Activated gamma-delta T cell (primary cell): ENCODE data around the gene ENO2.
"Not testable (repeated sequence)": the region's sequence is repeated elsewhere in the genome, so short reads cannot be mapped to it uniquely, and the experiment has no call there.

Experiments used
- DNase-seq: peaks from one replicate; lab custom pipeline; 2025; lab: John Stamatoyannopoulos, UW

ENO2 gene

GRCh38 chr12:6886206-6886999, 28.0 kb upstream of the ENO2 start:
- not testable (repeated sequence) for DNase-seq

DNA sequence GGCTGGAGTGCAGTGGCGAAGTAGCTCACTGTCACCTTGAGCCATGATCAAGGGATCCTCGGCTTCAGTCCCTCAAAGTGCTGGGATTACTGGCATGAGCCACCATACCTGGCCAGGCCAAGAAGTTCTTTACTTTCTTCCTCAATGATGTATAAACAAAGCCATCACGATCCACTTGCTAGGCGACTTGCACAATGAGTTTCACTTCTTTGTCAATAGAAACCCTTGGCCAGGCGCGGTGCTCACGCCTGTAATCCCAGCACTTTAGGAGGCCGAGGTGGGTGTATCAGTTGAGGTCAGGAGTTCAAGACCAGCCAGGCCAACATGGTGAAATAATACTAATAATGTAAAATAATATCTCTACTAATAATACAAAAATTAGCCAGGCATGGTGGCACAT, 26.9 kb upstream of the ENO2 start:
- no peak for DNase-seq

- no peak for DNase-seq
These were observed 26.0 kb upstream of the ENO2 start for GRCh38 chr12:6888360-6888759.

- DNase-seq: not testable (repeated sequence)
These were observed 25.6 kb upstream of the ENO2 start for GRCh38 chr12:6888794-6889193.

DNA sequence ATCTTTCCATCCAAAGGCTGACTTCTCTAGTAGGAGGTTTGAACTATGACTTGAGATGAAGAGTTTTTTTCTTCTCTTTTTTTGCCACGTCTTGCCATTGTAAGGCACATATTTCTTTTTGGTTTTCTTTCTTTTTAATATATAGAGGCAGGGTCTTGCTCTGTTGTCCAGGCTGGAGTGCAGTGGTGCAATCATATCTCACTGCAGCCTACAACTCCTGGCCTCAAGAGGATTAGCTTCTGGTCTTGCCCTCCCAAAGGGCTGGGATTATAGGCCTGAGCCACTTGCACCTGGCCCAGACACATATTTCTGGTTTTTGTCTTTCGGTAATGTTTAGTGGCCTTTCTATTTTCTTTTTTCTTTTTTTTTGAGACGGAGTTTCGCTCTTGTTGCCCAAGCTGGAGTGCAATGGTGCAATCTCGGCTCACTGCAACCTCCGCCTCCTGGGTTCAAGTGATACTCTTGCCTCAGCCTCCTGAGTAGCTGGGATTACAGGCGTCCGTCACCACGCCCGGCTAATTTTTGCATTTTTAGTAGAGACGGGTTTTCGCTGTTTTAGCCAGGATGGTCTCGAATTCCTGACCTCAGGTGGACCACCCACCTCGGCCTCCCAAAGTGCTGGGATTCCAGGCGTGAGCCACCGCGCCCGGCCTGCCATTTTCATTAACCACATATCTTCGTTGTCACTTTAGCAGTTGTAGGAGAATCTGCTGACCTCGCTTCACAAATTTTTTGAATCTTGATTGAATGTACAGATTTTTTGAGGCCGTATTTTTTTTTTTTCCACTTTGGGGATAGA, 24.4 kb upstream of the ENO2 start:
- DNase-seq: not testable (repeated sequence)

DNA sequence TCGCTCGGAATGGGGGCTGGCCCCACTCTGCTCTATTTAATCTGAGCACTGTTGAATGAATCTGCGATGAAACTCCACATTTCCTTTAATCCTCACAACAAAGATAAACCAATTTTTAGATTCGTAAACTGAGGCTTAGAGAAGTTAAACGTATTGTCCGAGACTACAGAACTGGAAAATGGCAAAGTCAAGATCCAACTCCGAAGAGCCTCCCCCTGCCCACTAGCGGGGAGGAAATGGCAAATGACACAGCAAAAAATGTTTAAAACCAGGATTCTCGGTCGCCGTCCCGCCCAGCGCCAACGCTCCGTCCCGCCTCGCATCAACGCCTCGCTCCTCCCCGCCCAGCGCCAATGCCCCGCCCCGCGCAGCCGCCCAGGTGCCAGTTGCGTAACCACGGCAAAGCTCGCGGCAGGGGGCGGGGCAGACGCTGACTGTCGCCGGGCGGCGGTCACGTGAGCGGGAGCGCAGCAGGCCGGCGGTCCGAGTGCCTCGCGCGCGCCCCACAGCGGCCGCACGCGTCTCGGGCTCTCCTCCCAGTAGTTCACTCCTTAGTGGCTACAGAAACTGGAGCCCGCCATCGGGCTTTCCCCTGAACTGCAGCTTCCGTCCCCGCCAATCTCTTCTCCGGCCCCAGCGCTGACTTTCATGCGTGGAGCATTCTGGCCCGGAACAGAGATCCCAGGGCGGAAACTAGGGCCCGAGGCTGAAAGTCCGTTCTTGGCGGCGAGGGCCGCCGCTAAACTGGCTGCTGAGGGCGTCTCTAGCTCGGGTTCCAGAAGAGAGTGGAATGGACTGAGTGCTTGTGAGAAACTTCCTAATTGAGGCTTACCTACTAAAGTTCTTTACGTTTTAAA, 23.4 kb upstream of the ENO2 start:
- DNase-seq: peak; percentile 99

- DNase-seq: no peak
These were observed 22.8 kb upstream of the ENO2 start for GRCh38 chr12:6891646-6892001.

- DNase-seq: not testable (repeated sequence)
These were observed 21.7 kb upstream of the ENO2 start for GRCh38 chr12:6892683-6893082.

- no peak for DNase-seq
These were observed 20.1 kb upstream of the ENO2 start for GRCh38 chr12:6894321-6894720.

- DNase-seq: no peak
These were observed 17.4 kb upstream of the ENO2 start for GRCh38 chr12:6896846-6897435.

- DNase-seq: no peak
These were observed 15.0 kb upstream of the ENO2 start for GRCh38 chr12:6899427-6899826.

DNA sequence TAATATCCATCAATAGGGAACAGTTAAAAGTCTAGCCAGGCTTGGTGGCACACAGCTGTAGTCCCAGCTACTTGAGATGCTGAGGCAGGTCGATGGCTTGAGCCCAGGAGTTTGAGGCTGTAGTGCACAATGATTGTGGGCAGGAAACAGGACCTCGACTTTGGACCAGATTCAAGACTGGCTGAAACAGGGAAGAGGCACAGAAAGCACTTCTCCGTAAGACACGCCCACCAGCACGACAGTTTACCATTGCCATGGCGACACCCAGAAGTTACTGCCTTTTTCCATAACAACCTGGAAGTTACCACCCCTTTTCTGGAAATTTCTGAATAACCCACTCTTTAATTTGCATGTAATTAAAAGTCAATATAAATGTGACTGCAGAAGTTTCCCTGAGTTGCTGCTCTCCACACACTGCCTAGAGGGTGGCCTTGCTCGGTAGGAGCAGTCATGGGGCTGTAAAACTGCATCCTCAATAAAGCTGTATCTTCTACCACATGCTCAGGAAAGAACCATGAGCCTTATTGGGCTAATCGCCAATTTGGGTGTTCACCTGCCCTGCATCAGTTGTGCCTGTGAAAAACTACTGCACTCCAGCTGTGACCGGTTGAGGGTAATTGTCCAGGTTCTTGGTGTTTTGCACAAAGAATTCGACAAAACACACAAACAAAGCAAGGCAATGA, 14.4 kb upstream of the ENO2 start:
- no peak for DNase-seq

GRCh38 chr12:6902448-6902847, 11.9 kb upstream of the ENO2 start:
- no peak for DNase-seq

DNA sequence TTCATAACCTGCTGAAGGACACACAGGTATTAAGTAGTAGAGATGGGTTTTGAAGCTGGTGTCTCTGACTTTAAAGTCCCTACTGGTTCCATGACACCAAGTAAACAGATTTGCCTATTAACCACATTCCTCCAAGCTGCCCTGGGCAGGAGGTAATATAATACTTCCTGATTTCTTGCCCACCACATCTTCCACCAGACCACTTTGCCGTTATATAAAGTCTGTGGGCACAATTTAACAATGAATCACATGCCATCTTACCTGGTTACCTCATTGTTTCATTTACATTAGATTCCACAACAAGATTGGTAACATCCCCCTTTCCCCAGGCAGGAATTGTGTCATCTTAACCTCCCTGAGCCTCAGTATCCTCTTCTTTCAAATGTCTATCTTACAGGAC, 10.7 kb upstream of the ENO2 start:
- DNase-seq: no peak

DNA sequence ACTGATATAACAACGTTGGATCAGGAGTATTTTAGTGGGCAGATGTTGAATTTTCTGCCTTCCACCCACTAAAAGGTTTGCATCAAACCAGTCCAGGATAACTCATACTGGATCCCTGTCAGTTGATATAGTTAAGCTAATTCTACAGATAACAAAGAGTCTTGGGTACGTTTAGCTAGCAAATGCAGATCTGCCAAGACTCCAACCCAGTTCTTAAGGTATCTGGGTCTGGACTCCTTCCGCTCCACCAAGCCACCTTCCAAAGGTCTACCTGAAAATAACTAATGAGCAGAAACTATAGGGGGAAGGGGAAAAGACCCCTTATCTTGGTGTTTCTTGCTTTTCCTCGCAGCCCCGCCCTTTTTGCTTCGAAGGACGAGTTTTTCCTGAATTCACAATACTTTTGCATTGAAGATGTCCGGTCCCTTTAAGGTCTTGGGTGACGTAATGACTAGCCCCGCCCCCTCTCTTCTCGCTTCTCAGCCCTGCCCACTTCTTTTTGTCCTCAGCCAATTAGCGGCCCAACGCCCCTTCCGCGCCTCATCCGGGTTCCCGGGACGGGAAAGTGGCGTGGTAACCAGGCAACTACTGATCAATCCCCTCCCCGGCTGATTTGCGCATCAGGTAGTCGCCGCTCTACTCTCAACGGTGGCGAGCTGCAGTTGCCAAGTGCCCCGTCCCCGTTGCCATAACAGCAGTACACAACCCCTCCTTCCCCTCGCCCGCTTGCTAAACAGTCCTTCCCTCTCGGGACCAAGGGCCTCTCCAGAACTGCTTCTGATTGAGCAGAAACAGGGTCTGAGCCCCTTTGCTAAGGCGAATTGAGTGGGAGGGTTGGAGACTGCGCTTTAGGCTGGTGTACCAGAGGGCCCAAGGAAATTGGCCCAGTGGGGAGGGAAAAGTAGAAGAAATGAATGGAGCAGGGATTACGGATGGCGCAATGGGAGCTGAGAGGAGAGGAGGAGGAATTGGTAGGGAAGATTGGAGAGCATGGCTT, 9.8 kb upstream of the ENO2 start, which contains the start of gene LRRC23:
TSS of gene LRRC23 (plus strand) at position 543 of the 997 bp plus-strand sequence. CDS start 812 bp downstream, outside the sequence.
- DNase-seq: peak; percentile 85

GRCh38 chr12:6905414-6906040, 8.9 kb upstream of the ENO2 start:
- DNase-seq: no peak

- not testable (repeated sequence) for DNase-seq
These were observed 6.2 kb upstream of the ENO2 start for GRCh38 chr12:6908141-6908540.

DNA sequence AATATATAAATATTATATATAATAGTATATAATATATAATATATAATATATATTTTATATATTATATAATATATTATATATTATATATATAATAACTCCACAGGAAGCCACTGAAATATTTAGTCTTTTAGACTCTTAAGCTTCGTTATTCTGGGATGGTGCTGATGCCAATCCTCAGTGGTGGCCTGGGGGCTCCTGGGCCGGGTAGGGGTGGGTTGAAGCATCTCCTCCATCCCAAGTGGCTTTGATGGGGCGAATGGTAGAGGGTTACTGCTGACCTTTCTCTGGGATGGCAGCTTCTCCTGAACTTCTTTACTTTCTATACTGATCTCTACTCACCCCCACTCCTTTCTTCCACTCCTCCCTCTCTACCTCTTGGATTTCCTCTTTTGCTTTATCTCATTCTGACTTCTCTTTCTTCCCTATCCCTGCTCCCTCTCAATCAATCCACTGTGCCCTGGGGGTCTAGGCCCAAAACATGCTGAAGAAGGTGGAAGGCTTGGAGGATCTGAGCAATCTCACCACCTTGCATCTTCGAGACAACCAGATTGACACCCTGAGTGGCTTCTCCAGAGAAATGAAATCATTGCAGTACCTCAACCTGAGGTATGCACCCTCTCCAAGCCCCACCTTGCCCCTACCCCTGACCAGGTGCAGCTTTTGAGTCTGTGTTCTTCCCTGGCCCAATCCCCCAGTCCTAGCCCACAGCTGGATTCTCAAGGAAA, 4.8 kb upstream of the ENO2 start:
- no peak for DNase-seq
